ENCODE data around the gene IL32. TPM values are rescaled to one million over a fixed set of nuclear protein-coding genes. Genes with fewer than 3 reads are reported as not detected.
"Not testable (repeated sequence)": the region's sequence is repeated elsewhere in the genome, so short reads cannot be mapped to it uniquely, and the experiment has no call there.

The IL32 gene
- total RNA-seq, 2 donors from 2014 or later = 265 to 865 TPM

- DNase-seq (no peak), ATAC-seq (no peak)
- intact Hi-C loops (cut with DNase I, micrococcal nuclease) = no loop called here
These were observed 4.9 kb upstream of the IL32 start for GRCh38 chr16:3060339-3061127.

- ATAC-seq (no peak), DNase-seq (no peak)
- intact Hi-C loops (cut with DNase I, micrococcal nuclease) = no loop called here
These were observed 2.9 kb upstream of the IL32 start for GRCh38 chr16:3062553-3062952.

- DNase-seq = no peak
- peak; percentile 36 for ATAC-seq
- intact Hi-C loops (cut with DNase I, micrococcal nuclease) = no loop called here
These were observed 1.6 kb upstream of the IL32 start for GRCh38 chr16:3063625-3064386.

GRCh38 chr16:3065742-3066439 lies 451 bp downstream of the IL32 start:
- ATAC-seq = peak; percentile 30
- peak in 1 of 2 donors; percentile 53 for DNase-seq
- intact Hi-C loops (cut with DNase I, micrococcal nuclease) = no loop called here

- no peak for ATAC-seq
- DNase-seq = no peak
- intact Hi-C loops (cut with DNase I, micrococcal nuclease) = no loop called here
These were observed 954 bp downstream of the IL32 start for GRCh38 chr16:3066440-3066748.

GRCh38 chr16:3068487-3068886 lies 3.0 kb downstream of the IL32 start:
- ATAC-seq (peak; percentile 12), DNase-seq (no peak)
- intact Hi-C loops (cut with DNase I, micrococcal nuclease) = no loop called here

GRCh38 chr16:3069146-3069545 lies 3.7 kb downstream of the IL32 start:
- DNase-seq; ATAC-seq; intact Hi-C loops (cut with DNase I, micrococcal nuclease): not testable (repeated sequence)

- DNase-seq = no peak
- intact Hi-C loops (cut with DNase I, micrococcal nuclease) = no loop called here
These were observed 5.2 kb downstream of the IL32 start for GRCh38 chr16:3070608-3071111.

GRCh38 chr16:3071655-3072054 lies 6.2 kb downstream of the IL32 start:
- ATAC-seq = no peak
- DNase-seq = no peak
- intact Hi-C loops (cut with DNase I, micrococcal nuclease) = no loop called here

More at GRCh38 chr16:3070608-3071111, 5.2 kb downstream of the IL32 start:
- no peak for ATAC-seq

GRCh38 chr16:3072148-3072547 lies 6.7 kb downstream of the IL32 start:
- intact Hi-C loops (cut with DNase I, micrococcal nuclease); DNase-seq: not testable (repeated sequence)
- ATAC-seq = peak; percentile 61

GRCh38 chr16:3072576-3073263 lies 7.3 kb downstream of the IL32 start:
- intact Hi-C loops (cut with DNase I, micrococcal nuclease); DNase-seq; ATAC-seq: not testable (repeated sequence)

- intact Hi-C loops (cut with DNase I, micrococcal nuclease) = no loop called here
- DNase-seq = no peak
- no peak for ATAC-seq
These were observed 8.0 kb downstream of the IL32 start for GRCh38 chr16:3073448-3073847.

GRCh38 chr16:3074860-3075522 lies 9.6 kb downstream of the IL32 start:
- DNase-seq (peak; percentile 46 to 55), ATAC-seq (peak; percentile 33)
- intact Hi-C loops (cut with DNase I, micrococcal nuclease) = no loop called here

- ATAC-seq = no peak
- DNase-seq = no peak
- intact Hi-C loops (cut with DNase I, micrococcal nuclease) = no loop called here
These were observed 10.1 kb downstream of the IL32 start for GRCh38 chr16:3075523-3075915.

GRCh38 chr16:3075946-3076345 lies 10.5 kb downstream of the IL32 start:
- ATAC-seq; DNase-seq; intact Hi-C loops (cut with DNase I, micrococcal nuclease): not testable (repeated sequence)

GRCh38 chr16:3076577-3076976 lies 11.1 kb downstream of the IL32 start:
- DNase-seq (no peak), ATAC-seq (no peak)
- intact Hi-C loops (cut with DNase I, micrococcal nuclease) = no loop called here

- no peak for DNase-seq
- intact Hi-C loops (cut with DNase I, micrococcal nuclease) = no loop called here
These were observed 14.6 kb downstream of the IL32 start for GRCh38 chr16:3080024-3080423.

GRCh38 chr16:3081957-3082356 lies 16.5 kb downstream of the IL32 start:
- intact Hi-C loops (cut with DNase I, micrococcal nuclease); ATAC-seq; DNase-seq: not testable (repeated sequence)

More at GRCh38 chr16:3080024-3080423, 14.6 kb downstream of the IL32 start:
- no peak for ATAC-seq
